ENCODE data around the gene SV2B. TPM values are rescaled to one million over a fixed set of nuclear protein-coding genes. Genes with fewer than 3 reads are reported as not detected.

Gene SV2B
- total and polyA plus RNA-seq, 8 donors = 0.06 to 1.7 (median 0.23) TPM; not detected in 3

GRCh38 chr15:91265416-91265940, 165.4 kb downstream of the SV2B start:
- Histone ChIP-seq H3K4me1 (peaks cover 0 to 13% (median 3%) of the 10 kb centered on the region in 4 donors), H3K9me3 (no peaks in the 10 kb centered on the region), H3K27me3 (peaks cover 0 to 14% (median 5%) of the 10 kb centered on the region in 3 donors), H3K4me3 (no peak overlapping the region), H3K27ac (no peak overlapping the region), H3K36me3 (no peaks in the 10 kb centered on the region)
- intact Hi-C loops (cut with DNase I; ENCODE audit: low total_unique reads) = loop anchor here (5.0 kb wide), 1 partner anchor 208 kb away; no protein-coding TSS in a partner anchor
- WGBS, 5 donors = 52 to 81% (median 76%) methylated on average over 3 to 4 of the region's 4 CpGs
- no peak for DNase-seq
- no peak for TF ChIP-seq POLR2AphosphoS5 (IDR thresholded peaks at IDR 0.05)
- TF ChIP-seq EP300 (IDR thresholded peaks at IDR 0.05) = no peak
- TF ChIP-seq CTCF (IDR thresholded peaks at IDR 0.05) = no peak
- TF ChIP-seq POLR2A (IDR thresholded peaks at IDR 0.05) = no peak

GRCh38 chr15:91268510-91268909, 168.5 kb downstream of the SV2B start:
- Histone ChIP-seq H3K36me3 (no peaks in the 10 kb centered on the region), H3K4me1 (peaks cover 0 to 17% (median 2%) of the 10 kb centered on the region in 4 donors), H3K9me3 (no peaks in the 10 kb centered on the region), H3K27me3 (peaks cover 0 to 12% (median 12%) of the 10 kb centered on the region in 3 donors), H3K4me3 (no peak overlapping the region), H3K27ac (no peak overlapping the region)
- DNase-seq = no peak
- intact Hi-C loops (cut with DNase I; ENCODE audit: low total_unique reads) = loop anchor here (5.0 kb wide), 1 partner anchor 211 kb away; no protein-coding TSS in a partner anchor
- no peak for TF ChIP-seq CTCF (IDR thresholded peaks at IDR 0.05)
- TF ChIP-seq EP300 (IDR thresholded peaks at IDR 0.05) = no peak
- no peak for TF ChIP-seq POLR2AphosphoS5 (IDR thresholded peaks at IDR 0.05)
- WGBS, 5 donors = 81 to 84% (median 83%) methylated on average over 11 of the region's 11 CpGs

GRCh38 chr15:91270747-91271146, 170.7 kb downstream of the SV2B start:
- Histone ChIP-seq H3K4me1 (peaks cover 0 to 6% (median 0%) of the 10 kb centered on the region in 4 donors), H3K27ac (no peak overlapping the region), H3K4me3 (no peak overlapping the region), H3K36me3 (no peaks in the 10 kb centered on the region), H3K9me3 (peaks cover 0 to 4% (median 2%) of the 10 kb centered on the region in 4 donors), H3K27me3 (peaks cover 0 to 12% (median 10%) of the 10 kb centered on the region in 3 donors)
- no peak for DNase-seq
- no peak for TF ChIP-seq EP300 (IDR thresholded peaks at IDR 0.05)
- TF ChIP-seq POLR2A (IDR thresholded peaks at IDR 0.05) = no peak
- TF ChIP-seq CTCF (IDR thresholded peaks at IDR 0.05) = no peak
- no peak for TF ChIP-seq POLR2AphosphoS5 (IDR thresholded peaks at IDR 0.05)
- WGBS, 5 donors = 77 to 85% (median 80%) methylated on average over 15 of the region's 15 CpGs
- intact Hi-C loops (cut with DNase I; ENCODE audit: low total_unique reads) = no loop called here

GRCh38 chr15:91271565-91272153, 171.6 kb downstream of the SV2B start:
- intact Hi-C loops (cut with DNase I; ENCODE audit: low total_unique reads) = no loop called here
- Histone ChIP-seq H3K27ac (no peak overlapping the region), H3K4me3 (no peak overlapping the region), H3K36me3 (no peaks in the 10 kb centered on the region), H3K9me3 (peaks cover 0 to 10% (median 2%) of the 10 kb centered on the region in 4 donors), H3K27me3 (peaks cover 0 to 12% (median 10%) of the 10 kb centered on the region in 3 donors), H3K4me1 (peaks cover 0 to 6% (median 0%) of the 10 kb centered on the region in 4 donors)
- WGBS, 5 donors = 2 to 5% (median 3%) methylated on average over 8 of the region's 8 CpGs
- peak in 5 of 7 experiments; percentile 44 to 77 (median 64) for TF ChIP-seq CTCF (IDR thresholded peaks at IDR 0.05)
- no peak for TF ChIP-seq EP300 (IDR thresholded peaks at IDR 0.05)
- TF ChIP-seq POLR2AphosphoS5 (IDR thresholded peaks at IDR 0.05) = no peak
- no peak for TF ChIP-seq POLR2A (IDR thresholded peaks at IDR 0.05)
- DNase-seq = peak; percentile 58 to 88

Data from stomach (tissue), 9 donors.